Measurements from ENCODE around the gene INKA2.
A peak's percentile ranks its signal among the peaks of the same experiment; 100 is the strongest.
"Not testable (repeated sequence)": the region's sequence is repeated elsewhere in the genome, so short reads cannot be mapped to it uniquely, and the experiment has no call there.

INKA2 gene

DNA sequence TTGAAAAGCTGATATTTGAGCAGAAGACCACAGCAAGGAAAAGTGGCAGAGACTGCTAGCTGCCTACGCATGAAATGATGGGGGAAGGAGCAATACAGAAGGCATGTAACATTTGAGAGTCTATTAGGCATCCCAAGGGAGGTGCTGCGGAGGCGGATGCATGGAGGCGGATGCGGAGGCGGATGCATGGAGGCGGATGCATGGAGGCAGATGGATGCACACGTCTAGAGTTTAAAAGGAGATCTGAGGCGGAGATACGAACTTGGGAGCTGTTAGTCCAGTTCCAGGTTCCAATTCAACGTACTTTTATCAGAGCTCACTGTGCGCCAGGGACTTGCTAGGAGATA is 15.8 kb upstream of the INKA2 start:
- Histone ChIP-seq H3K27ac (peak overlapping the region; percentile 60 to 97 (median 90)), H3K4me3 (peak overlapping the region; percentile 54 to 95 (median 86))

DNA sequence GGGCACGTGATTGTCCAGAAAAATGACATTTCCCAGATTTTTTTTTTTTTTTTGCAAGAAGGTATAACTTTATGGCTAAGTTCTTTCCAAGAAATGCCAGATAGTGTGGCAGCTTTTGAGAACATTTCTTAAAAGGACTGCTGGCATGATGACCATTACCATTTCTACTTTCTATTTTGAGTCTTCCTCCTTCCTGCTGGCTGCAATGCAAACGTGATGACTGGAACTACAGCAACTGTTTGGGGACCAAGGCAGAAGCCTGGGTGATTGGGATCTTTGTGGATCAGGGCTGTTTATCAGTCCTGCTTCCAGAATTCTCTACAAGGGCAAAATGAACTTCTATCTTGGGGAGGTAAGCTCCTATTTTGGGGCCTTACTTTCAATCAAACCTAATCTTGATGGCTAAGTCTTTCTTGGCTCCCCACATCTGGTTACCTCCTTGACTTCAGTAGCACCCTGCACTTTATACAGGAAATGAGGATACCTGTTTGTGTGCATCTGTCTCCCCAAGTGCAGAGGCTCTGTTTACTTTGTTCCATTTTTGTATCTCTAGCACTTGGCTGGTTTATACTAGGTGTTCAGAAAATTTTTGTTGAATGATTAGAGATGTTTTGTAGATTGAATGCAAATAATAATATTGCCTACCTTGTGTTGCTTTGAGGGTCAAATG is 12.8 kb upstream of the INKA2 start:
- no peak overlapping the region for H3K4me3 ChIP-seq
- no peak overlapping the region for H3K27ac ChIP-seq

DNA sequence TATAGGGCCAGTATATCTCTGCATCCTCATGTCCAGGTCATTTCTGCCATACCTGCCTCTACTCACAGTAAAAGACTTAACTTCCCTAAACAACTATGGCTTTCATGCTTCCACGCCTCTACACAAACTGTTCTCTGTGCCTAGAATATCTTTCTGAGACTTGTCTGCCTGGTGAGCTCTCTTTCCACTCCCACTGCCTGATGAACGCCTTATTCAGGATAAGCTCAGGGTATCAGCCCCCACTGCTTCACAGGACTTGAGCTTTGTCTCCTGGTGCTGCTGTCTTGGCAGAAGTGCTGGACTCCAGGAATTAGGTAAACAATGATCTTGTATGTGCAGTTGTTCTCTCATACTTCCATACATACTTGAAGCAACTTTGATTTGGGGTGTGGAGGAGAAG is 11.7 kb upstream of the INKA2 start:
- no peak overlapping the region for H3K4me3 ChIP-seq
- no peak overlapping the region for H3K27ac ChIP-seq

DNA sequence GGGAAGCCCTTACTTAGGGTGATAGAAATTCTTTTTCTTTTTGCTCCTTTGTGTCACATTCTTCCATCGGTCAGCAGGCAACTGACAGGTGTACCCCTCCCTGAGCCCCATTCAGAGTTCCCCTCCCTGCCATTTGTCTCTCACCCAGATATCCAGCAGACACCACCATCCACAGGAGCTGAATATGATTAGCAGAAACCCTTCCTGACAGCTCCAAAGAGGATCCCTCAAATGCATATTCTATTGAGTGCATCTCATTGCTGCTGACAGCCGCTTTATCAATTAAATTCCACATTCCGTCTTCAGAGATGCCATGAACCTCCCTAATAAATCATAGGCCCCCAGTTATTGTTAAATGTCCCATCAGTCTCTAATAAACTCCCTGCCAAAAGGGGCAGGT is 10.4 kb upstream of the INKA2 start:
- no peak overlapping the region for H3K4me3 ChIP-seq
- H3K27ac ChIP-seq: no peak overlapping the region

DNA sequence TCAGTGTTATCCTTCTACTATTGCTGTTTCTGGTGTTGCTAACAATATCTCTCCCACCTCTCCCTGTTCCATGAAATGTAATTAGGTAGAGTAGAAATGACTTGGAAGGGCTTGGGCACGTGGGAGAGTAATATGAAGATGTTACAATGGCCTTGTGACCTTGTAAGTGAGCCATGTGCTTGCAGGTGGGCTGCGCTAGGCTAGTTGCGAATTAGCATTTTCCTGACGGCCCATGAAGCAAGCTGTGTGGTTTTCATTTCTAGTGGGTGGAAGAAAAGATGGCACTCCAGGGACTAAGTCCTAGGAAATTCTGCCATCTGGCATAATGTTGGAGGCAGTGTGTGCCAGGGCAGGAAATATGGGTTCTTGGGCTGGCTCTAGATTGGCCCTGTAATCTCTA is 8.8 kb upstream of the INKA2 start:
- H3K4me3 ChIP-seq: no peak overlapping the region
- H3K27ac ChIP-seq: no peak overlapping the region

DNA sequence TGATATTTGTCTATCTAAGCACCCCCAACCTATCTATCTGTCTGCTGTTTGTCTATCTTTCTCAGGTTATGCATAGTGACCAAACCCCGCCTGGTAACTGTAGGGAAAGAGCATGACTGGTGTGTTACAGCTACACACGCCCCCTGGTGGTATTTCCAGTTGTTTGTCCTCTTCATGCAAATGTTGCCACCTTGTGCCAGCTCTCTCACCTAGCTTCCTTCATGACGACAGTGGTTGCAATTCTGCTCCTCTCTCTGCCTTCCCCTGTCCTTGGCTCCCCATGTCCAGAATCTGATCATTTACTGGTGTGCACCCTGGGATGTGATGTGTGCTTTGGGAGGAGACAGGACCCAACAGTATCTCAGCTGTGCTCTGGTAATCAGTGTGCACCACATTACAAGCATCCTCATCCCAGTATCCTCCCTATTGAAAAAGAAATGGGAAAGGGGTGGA is 8.1 kb upstream of the INKA2 start:
- Histone ChIP-seq H3K27ac (no peak overlapping the region), H3K4me3 (no peak overlapping the region)

DNA sequence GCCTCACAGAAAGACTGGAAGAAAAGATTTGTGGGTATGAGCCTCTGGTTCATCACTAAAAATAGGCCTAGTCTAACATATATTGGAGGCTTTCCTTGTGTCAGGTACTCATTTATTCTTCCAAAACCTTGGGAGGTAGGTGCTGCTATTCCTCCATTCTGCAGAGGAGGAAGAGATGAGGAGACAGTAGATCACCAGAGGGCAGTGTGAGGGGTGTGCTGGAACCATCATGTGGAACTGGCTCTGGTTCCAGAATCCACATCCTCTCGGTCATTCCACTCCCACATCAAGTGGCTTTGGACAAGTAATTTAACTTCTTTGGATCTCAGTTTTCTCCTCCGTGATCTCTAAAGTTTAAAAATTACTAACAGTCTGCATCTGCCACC is 7.4 kb upstream of the INKA2 start:
- H3K4me3 ChIP-seq: no peak overlapping the region
- no peak overlapping the region for H3K27ac ChIP-seq

DNA sequence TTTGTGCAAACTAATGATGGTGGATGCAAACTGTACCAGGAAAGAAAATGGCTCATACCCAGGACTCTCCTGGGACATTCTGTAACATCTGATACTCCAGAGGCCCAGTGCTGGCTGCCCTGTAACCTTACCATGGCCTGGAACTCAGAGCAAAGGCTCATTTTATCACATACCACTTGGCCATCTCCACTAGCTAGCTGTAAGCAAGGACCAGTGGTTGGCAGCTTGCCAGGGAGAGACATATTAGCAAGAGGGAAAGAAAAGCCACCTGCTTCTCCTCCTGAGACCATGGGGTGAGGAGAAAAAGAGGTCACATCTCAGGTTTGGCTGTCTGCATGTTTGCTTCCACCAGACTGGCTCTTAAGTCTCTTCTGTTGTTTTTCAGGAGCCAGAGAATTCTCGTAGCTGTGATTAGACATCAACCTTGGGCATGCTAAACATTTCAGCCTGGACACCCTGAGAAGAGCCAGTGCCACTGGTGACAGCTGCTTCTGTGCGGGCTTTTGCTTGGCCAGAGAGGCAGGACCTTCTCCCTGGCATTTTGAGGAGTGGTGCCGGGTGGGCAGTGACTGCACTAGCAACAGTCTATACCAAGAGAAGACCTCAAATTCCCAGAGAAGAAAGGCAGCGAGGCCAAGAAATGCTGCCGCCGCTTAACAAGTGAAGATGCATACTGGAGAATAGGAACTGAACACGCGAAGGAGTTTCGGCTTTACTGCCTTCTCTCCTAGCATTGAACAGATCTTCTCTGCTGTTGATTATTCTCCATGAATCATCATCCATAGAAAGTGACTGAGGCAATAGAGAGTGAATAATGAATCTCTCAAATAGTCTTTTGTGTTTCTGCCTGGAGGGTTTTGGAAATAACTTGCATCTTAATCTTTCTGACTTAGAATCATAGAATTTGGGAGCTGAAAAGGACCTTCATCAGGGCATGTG is 6.7 kb upstream of the INKA2 start:
- no peak overlapping the region for H3K27ac ChIP-seq
- no peak overlapping the region for H3K4me3 ChIP-seq

DNA sequence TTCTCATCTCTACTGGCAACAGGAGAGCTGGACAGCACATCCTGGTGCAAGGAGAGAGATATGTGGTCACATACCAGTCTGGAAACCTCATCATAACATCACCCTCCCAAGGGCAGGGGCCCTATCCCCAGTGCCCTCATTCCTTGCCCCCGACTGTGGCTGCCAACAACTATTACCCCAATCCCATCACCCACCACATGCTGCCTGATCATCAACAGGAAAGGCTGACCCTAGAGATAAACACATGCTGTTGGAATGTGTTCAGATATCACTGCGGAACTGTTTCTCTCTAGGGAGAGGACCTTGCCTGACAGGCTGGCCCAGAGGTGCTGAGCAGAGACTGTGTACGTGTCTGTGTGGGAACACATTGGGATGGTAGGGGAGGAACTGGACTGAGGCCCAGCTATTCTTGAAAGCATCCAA is 4.5 kb upstream of the INKA2 start:
- Histone ChIP-seq H3K27ac (no peak overlapping the region), H3K4me3 (no peak overlapping the region)

DNA sequence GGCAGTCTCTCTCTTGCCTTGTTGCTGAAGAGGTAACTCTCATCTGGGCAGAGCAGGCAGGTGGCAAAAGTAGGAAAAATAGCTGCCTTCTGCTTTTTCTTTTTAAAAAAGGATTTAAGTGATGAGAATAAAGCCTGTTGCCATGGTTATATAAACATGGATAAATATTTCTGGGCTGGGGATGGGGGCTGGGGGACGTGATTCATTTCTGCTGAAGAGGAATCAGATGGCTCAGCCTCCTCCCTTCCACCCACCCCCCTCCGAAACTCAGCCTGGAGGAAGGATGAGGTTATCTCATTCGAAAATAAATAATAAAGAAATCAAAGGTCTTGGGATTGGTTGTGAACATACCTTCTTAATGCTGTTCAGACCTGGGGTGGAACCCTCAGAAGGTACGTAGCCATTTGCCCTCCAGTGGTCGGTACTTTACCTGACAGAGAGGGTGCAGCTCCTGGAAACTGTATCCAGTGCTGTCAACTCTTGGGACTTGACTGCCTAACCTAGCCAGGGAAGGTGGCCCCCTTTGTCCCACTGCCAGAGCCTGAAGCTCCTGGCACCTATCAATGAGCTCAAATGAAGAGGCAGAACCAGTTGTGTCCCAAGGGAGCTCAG is 3.8 kb upstream of the INKA2 start:
- no peak overlapping the region for H3K4me3 ChIP-seq
- H3K27ac ChIP-seq: no peak overlapping the region

DNA sequence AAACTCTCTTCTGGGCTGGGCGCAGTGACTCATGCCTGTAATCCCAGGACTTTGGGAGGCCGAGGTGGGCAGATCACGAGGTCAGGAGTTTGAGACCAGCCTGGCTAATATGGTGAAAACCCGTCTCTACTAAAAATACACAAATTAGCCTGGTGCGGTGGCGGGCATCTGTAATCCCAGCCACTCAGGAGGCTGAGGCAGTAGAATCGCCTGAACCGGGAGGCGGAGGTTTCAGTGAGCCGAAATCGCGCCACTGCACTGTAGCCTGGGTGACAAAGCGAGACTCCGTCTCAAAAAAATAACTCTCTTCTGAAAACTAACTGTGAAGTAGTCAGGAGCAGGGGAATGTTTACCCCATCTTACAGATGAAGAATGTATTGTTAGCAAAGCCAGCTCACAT is 3.1 kb upstream of the INKA2 start:
- H3K4me3 ChIP-seq, H3K27ac ChIP-seq: not testable (repeated sequence)

DNA sequence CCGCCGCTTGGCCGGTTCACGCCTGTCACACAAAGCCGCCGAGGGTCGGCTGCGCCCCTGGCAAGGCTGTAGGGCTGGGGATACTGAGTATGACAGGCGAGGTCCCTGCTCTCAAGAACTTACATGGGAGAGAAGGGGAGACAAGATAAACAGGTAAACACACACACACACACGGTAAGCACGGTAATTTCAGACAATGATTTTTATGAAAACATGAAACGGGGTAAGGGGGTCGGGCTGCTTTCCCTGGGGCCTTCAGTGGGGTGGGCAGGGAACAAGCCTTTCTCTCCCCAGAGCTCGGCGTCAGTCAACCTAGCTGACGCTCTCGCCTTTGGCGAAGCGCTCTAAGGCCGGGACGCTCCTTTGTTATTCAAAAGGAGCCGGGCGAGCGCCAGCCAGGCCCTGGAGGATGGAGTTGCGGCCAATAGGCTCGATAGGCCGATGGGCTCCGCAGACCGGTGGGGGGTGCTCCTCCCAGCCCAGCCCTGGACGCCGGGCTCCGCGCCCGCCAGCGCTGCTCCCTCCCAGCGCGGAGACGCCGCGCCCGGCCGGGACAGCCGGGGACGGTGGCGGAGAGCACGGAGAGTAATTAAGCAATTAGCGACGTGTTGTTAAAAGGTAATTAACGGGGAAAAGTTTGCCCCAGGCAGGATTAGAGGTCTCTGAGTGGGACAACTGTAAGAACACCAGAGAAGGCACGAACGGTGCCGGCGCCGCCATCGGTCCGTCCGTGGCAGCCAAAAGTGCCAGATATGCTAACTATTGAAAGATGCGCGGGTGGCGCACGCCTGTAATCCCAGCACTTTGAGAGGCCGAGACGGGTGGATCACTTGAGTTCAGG is 950 bp upstream of the INKA2 start:
- H3K27ac ChIP-seq: peak overlapping the region in 20 of 21 experiments; percentile 4 to 96 (median 86)
- peak overlapping the region; percentile 39 to 69 (median 49) for H3K4me3 ChIP-seq

DNA sequence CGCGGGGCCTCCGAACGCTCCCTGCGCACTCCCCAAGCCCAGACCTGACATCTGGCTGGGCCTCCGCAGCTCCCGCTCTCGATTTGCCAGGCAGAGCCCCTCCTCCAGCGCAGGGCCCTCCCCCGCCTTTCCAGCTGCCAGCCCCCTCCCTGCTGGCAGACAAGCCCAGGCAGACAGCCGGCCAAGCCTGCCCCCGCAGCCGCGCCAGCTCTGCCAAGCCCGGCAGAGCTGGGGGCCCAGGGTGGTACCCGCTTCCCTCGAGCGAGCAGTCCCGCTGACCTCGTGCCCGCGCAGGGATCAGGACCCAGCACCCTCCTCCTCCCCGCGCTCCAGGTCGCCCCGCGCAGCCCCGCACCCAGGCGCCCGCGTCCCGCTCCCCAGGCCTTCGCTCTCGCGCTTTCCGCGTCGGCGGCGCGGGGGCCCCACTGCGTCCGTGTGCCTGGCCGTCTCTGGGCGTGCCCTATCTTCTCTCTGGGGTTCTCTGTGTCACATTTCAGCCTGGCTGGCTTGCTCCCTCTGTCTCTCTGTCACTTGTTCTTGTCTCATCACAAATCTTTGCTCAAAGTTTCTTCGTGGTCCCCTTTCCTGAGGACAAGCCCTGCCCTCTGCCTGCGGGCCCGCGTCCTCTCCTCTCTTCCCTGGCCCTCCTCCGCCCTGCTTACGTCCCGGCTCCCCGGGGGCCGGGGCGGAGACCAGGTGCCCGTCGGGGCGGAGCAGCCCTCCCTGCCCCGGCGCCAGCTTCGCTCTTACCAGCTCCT is 580 bp downstream of the INKA2 start:
- Histone ChIP-seq H3K4me3 (peak overlapping the region; percentile 39 to 69 (median 49)), H3K27ac (peak overlapping the region; percentile 18 to 96 (median 86))

DNA sequence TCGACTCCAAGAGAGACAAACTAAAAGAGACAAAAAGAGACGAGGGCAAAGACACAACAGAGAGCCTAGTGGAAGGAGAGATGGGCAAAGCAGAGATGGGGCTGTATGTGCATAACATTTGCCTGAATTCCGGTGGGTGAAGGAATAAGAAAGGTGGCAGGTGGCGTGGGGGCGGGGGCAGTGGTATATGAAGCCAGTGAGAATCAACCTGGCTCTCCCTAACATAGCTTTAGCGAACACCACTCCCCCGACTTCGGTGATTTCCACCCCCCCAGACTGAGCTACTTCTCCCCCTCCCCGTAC is 1.1 kb downstream of the INKA2 start:
- Histone ChIP-seq H3K4me3 (peak overlapping the region; percentile 39 to 69 (median 49)), H3K27ac (peak overlapping the region in 19 of 21 experiments; percentile 71 to 96 (median 86))

DNA sequence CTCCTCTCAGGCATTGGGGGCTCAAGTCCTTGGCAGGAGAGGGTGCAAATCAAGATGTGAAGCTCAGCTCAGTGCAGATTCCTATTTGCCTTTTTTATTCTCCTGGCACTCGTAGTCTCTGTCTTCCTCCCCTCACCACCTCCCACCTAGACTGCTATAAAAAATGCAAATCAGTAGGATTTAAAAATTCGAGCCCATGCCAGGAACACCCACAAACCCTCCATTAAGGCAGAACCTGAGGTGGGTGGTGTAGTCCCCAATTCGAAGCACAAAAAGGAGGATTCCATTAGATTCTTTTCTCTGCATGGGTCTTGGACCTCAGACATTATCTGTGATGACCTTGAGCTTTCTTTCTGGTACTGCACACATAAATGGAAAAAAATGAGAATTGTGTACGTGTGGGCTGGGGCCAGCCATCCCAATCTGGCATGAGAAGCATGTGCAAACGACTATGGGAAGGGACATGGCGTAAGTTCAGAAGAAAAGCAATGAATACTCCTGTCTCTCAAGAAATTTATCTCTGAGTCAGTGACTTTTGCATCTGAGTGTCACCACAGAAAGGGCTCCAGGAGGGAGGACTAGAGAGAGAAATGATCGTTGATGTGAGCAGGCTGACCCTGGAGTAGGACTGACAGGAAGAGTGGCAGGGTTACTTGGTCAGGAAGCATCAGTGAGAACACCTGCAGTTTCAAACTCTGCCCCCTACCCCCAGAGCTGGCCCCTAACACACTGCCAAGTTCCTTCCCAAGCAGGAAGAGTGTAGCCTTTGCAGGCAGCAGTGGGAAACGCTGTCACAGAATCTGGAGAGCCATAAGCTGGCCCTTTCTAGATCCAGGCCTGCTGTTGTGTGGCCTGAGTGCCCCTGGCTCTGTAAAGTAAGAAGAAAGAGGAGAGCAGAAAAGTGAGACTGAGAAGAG is 1.7 kb downstream of the INKA2 start:
- Histone ChIP-seq H3K27ac (peak overlapping the region in 15 of 21 experiments; percentile 79 to 96 (median 87)), H3K4me3 (peak overlapping the region; percentile 39 to 69 (median 49))

DNA sequence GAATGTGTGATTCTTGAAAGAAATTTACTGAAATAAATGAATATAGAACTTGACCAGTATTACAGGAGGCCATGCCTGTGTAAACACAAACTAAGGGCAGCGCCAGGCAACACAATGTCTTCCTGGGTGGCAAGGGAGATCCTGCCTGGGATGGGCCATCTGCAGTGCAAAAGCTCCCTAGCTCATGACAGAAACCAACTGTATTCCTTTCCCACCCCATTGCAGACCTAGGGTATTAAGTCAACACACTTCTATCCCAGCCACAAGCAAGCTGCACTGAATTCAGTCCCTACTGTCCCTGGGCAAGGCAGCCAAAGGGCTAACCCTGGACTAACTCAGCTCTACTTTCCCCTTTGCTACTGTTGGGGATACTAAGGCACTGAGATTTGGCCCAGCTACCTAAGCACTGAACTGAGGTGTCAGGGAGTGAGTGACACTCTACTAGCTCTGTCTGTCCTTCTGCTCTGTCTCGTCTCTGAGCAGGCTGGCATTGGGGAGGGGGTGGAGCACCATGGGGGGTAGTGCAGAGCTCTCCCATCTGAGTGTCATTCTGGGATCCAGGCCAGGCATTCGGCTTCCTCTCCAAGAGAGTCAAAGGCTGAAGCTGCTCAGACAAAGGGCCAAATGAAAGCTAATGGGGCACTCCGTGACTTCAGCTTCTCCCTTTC is 2.5 kb downstream of the INKA2 start:
- H3K4me3 ChIP-seq: no peak overlapping the region
- peak overlapping the region in 6 of 21 experiments; percentile 20 to 95 (median 62) for H3K27ac ChIP-seq

DNA sequence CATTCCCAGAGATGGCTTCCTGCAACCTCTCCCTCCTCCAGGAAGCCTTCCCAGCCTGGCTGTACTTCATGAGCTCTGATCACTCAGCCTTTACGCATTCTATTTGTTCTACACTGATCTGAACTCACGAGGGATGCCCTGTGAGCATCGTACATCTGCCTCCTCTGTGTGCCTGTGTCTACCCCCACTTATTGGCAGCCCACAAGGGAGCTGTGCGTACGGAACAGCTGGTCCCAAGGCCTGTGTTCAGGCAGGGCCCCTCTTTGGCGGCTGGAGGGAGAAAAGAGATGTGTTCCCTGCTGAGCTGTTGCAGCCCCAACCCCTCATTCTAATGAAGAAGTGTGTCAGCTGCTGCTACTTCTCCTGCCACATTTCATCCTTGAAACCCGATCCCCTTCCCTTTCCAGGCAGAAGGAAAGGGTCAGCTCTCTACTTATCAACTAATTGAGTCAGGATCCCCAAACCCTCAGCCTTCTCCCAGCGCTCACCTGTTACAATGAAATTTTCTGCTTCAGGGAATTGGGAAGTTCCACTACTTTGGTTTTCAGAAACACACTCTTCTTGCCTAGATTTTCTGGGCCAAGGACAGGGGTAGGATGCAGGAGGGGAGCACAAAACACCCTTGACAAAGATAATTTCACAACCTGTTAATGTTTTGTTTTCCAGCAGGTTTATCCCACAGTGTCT is 3.2 kb downstream of the INKA2 start:
- no peak overlapping the region for H3K4me3 ChIP-seq
- peak overlapping the region in 1 of 21 experiments; percentile 28 for H3K27ac ChIP-seq

Data from skin epidermis (tissue), 12 donors.